Astrocyte (in vitro differentiated cells and primary cell): ENCODE data around the gene CTNNA3. TPM values are rescaled to one million over a fixed set of nuclear protein-coding genes. Genes with fewer than 3 reads are reported as not detected.

Source experiments
- DNase-seq: peaks from one replicate; pipeline ENCODE4 v3.0.0-alpha.2; 2010; ENCODE audit warnings: low read depth
- FAIRE-seq: peaks from 2 replicates; lab custom pipeline; 2011; peaks lifted over from hg19 to GRCh38; lab: Jason Lieb, UNC
- H2AFZ ChIP-seq: 2 replicates; pipeline ENCODE4 v1.6.0; 2012; ENCODE audit warnings: low read depth, low read length, inconsistent platforms
- H3K27ac ChIP-seq: 2 replicates; pipeline ENCODE4 v1.5.1; 2011; ENCODE audit warnings: low read depth, low read length, inconsistent platforms
- H3K27me3 ChIP-seq: 2 replicates; pipeline ENCODE4 v1.6.0; 2011; ENCODE audit warnings: low read length, inconsistent platforms; ENCODE audit not compliant: insufficient read depth
- H3K36me3 ChIP-seq: 2 replicates; pipeline ENCODE4 v1.5.1; 2011; ENCODE audit warnings: low read length, inconsistent platforms; ENCODE audit not compliant: insufficient read depth
- H3K4me1 ChIP-seq: 2 replicates; pipeline ENCODE4 v1.5.1; 2011; ENCODE audit warnings: low read length, inconsistent platforms; ENCODE audit not compliant: insufficient read depth
- H3K4me2 ChIP-seq: 2 replicates; pipeline ENCODE4 v1.6.0; 2012; ENCODE audit warnings: low read length, inconsistent platforms
- H3K4me3 ChIP-seq: 2 replicates; pipeline ENCODE4 v1.5.1; 2011; ENCODE audit warnings: low read depth, mild to moderate bottlenecking, low read length, inconsistent platforms; ENCODE audit not compliant: insufficient read depth
- H3K79me2 ChIP-seq: 2 replicates; pipeline ENCODE4 v1.6.0; 2012; ENCODE audit warnings: mild to moderate bottlenecking, low read length, inconsistent platforms; ENCODE audit not compliant: insufficient read depth
- H3K9ac ChIP-seq: 2 replicates; pipeline ENCODE4 v1.6.0; 2012; ENCODE audit warnings: mild to moderate bottlenecking, low read length, inconsistent platforms
- H3K9me3 ChIP-seq: 2 replicates; pipeline ENCODE4 v1.5.1; 2012; ENCODE audit warnings: low read depth, mild to moderate bottlenecking, low read length, inconsistent platforms; ENCODE audit not compliant: insufficient read depth
- H4K20me1 ChIP-seq: 2 replicates; pipeline ENCODE4 v1.6.0; 2012; ENCODE audit warnings: low read length, inconsistent platforms; ENCODE audit not compliant: insufficient read depth
- H3K27ac Mint-ChIP-seq: one replicate; pipeline ENCODE4 v1.8.0; 2021; ENCODE audit warnings: mild to moderate bottlenecking, mixed read lengths; ENCODE audit not compliant: unreplicated experiment
- H3K27me3 Mint-ChIP-seq: one replicate; pipeline ENCODE4 v1.8.0; 2021; ENCODE audit warnings: low read depth, mixed read lengths; ENCODE audit not compliant: unreplicated experiment
- H3K36me3 Mint-ChIP-seq: one replicate; pipeline ENCODE4 v1.8.0; 2021; ENCODE audit warnings: low read depth, mixed read lengths; ENCODE audit not compliant: unreplicated experiment
- H3K4me1 Mint-ChIP-seq: one replicate; pipeline ENCODE4 v1.8.0; 2021; ENCODE audit warnings: low read depth, mixed read lengths; ENCODE audit not compliant: unreplicated experiment
- H3K4me3 Mint-ChIP-seq: one replicate; pipeline ENCODE4 v1.8.0; 2021; ENCODE audit warnings: mild to moderate bottlenecking, moderate library complexity, mixed read lengths; ENCODE audit not compliant: unreplicated experiment
- H3K9me3 Mint-ChIP-seq: one replicate; pipeline ENCODE4 v1.8.0; 2021; ENCODE audit warnings: mild to moderate bottlenecking, mixed read lengths; ENCODE audit not compliant: unreplicated experiment
- CTCF ChIP-seq: IDR thresholded peaks from 2 replicates; pipeline ENCODE4 v1.5.1; 2011; ENCODE audit warnings: low read depth, mild to moderate bottlenecking, inconsistent platforms, low read length, moderate library complexity; ENCODE audit not compliant: insufficient read depth
- EZH2 ChIP-seq: IDR thresholded peaks from 2 replicates; pipeline ENCODE4 v1.6.1; 2012; ENCODE audit warnings: mild to moderate bottlenecking, low read length, inconsistent platforms; ENCODE audit not compliant: insufficient read depth
- total RNA-seq: library from RNA; stranded (reverse); gene quantifications from 2 replicates; pipeline ENCODE4 v1.2.1, GENCODE V29; 2021

The CTNNA3 gene
- total RNA-seq, 1 donor from 2014 or later: 0.73 TPM

- Histone ChIP-seq H2AFZ (no peak overlapping the region), H3K9ac (no peak overlapping the region), H4K20me1 (no peaks in the 10 kb centered on the region), H3K4me2 (no peak overlapping the region), H3K36me3 (no peaks in the 10 kb centered on the region), H3K79me2 (no peaks in the 10 kb centered on the region), H3K27ac (no peak overlapping the region), H3K27me3 (no peaks in the 10 kb centered on the region), H3K9me3 (no peaks in the 10 kb centered on the region), H3K4me3 (no peak overlapping the region), H3K4me1 (no peaks in the 10 kb centered on the region)
- H3K4me3 Mint-ChIP-seq: no peak overlapping the region
- H3K9me3 Mint-ChIP-seq: no peaks in the 10 kb centered on the region
- no peaks in the 10 kb centered on the region for H3K27me3 Mint-ChIP-seq
- H3K27ac Mint-ChIP-seq: no peak overlapping the region
- no peaks in the 10 kb centered on the region for H3K4me1 Mint-ChIP-seq
- no peak for TF ChIP-seq CTCF
- no peak for FAIRE-seq
- no peaks in the 10 kb centered on the region for H3K36me3 Mint-ChIP-seq
- no peak for DNase-seq
These were observed 609.5 kb downstream of the CTNNA3 start for GRCh38 chr10:67086327-67087134.

GRCh38 chr10:67079126-67079525 lies 616.9 kb downstream of the CTNNA3 start:
- TF ChIP-seq EZH2 (no peak), CTCF (no peak)
- H3K36me3 Mint-ChIP-seq: no peaks in the 10 kb centered on the region
- no peaks in the 10 kb centered on the region for H3K4me1 Mint-ChIP-seq
- H2AFZ ChIP-seq: no peak overlapping the region
- H4K20me1 ChIP-seq: no peaks in the 10 kb centered on the region
- no peaks in the 10 kb centered on the region for H3K36me3 ChIP-seq
- H3K27me3 ChIP-seq: no peaks in the 10 kb centered on the region
- no peaks in the 10 kb centered on the region for H3K9me3 Mint-ChIP-seq
- no peaks in the 10 kb centered on the region for H3K79me2 ChIP-seq
- H3K27me3 Mint-ChIP-seq: no peaks in the 10 kb centered on the region
- FAIRE-seq (no peak), DNase-seq (no peak)
- no peaks in the 10 kb centered on the region for H3K9me3 ChIP-seq
- no peak overlapping the region for H3K27ac ChIP-seq
- H3K27ac Mint-ChIP-seq: no peak overlapping the region
- H3K4me1 ChIP-seq: no peaks in the 10 kb centered on the region
- no peak overlapping the region for H3K4me3 ChIP-seq
- H3K4me2 ChIP-seq: no peak overlapping the region
- no peak overlapping the region for H3K9ac ChIP-seq
- no peak overlapping the region for H3K4me3 Mint-ChIP-seq

GRCh38 chr10:67077376-67077775 lies 618.6 kb downstream of the CTNNA3 start:
- H3K4me3 ChIP-seq: no peak overlapping the region
- no peak for TF ChIP-seq CTCF
- TF ChIP-seq EZH2: no peak
- no peaks in the 10 kb centered on the region for H3K27me3 ChIP-seq
- Mint-ChIP-seq H3K27ac (no peak overlapping the region), H3K4me3 (no peak overlapping the region), H3K4me1 (no peaks in the 10 kb centered on the region), H3K27me3 (peaks cover 2% of the 10 kb centered on the region), H3K9me3 (no peaks in the 10 kb centered on the region), H3K36me3 (no peaks in the 10 kb centered on the region)
- no peak overlapping the region for H3K27ac ChIP-seq
- FAIRE-seq: no peak
- no peak overlapping the region for H2AFZ ChIP-seq
- H3K9ac ChIP-seq: no peak overlapping the region
- DNase-seq: no peak
- H3K4me2 ChIP-seq: no peak overlapping the region
- H4K20me1 ChIP-seq: no peaks in the 10 kb centered on the region
- no peaks in the 10 kb centered on the region for H3K79me2 ChIP-seq
- H3K9me3 ChIP-seq: no peaks in the 10 kb centered on the region
- H3K36me3 ChIP-seq: no peaks in the 10 kb centered on the region
- H3K4me1 ChIP-seq: no peaks in the 10 kb centered on the region
